WTC11 (cell line): ENCODE measurements around the gene HMCN1. TPM values are rescaled to one million over a fixed set of nuclear protein-coding genes. Genes with fewer than 3 reads are reported as not detected.
A peak's percentile ranks its signal among the peaks of the same experiment; 100 is the strongest.

Experiments
- ATAC-seq: fragments of 200-7000 bp; cut with Tn5 transposase; 2 replicates; pipeline ENCODE4 v1.10.0; 2021; ENCODE audit warnings: mild to moderate bottlenecking, moderate library complexity
- CTCF ChIA-PET: fragments of 300-600 bp; sonication (Branson Sonifier 250); formaldehyde crosslinking; loops from one replicate; lab custom pipeline; 2021; ENCODE audit warnings: antibody characterized with exemption; lab: Charles Lee
- POLR2A ChIA-PET: fragments of 350-600 bp; sonication (Branson Sonifier 250); formaldehyde crosslinking; loops from one replicate; lab custom pipeline; 2021; ENCODE audit warnings: antibody characterized with exemption; lab: Charles Lee
- DNase-seq: peaks from one replicate; pipeline ENCODE4 v3.0.0; 2021; ENCODE audit warnings: low spot score
- H3K27ac Mint-ChIP-seq: 2 replicates; pipeline ENCODE4 v1.8.0; 2021; ENCODE audit warnings: mixed read lengths
- H3K27me3 Mint-ChIP-seq: 2 replicates; pipeline ENCODE4 v1.8.0; 2021; ENCODE audit warnings: low read depth, mild to moderate bottlenecking, moderate library complexity, mixed read lengths
- H3K36me3 Mint-ChIP-seq: 2 replicates; pipeline ENCODE4 v1.8.0; 2021; ENCODE audit warnings: mixed read lengths
- H3K4me1 Mint-ChIP-seq: 2 replicates; pipeline ENCODE4 v1.8.0; 2022; ENCODE audit warnings: mixed read lengths
- H3K4me3 Mint-ChIP-seq: 2 replicates; pipeline ENCODE4 v1.8.0; 2021; ENCODE audit warnings: mild to moderate bottlenecking, moderate library complexity, mixed read lengths
- H3K9me3 Mint-ChIP-seq: 2 replicates; pipeline ENCODE4 v1.8.0; 2021; ENCODE audit warnings: mixed read lengths
- CREM ChIP-seq: sonication (generic); formaldehyde crosslinking; IDR thresholded peaks from 2 replicates; pipeline ENCODE4 v1.8.1; 2022; ENCODE audit warnings: mild to moderate bottlenecking, missing genetic modification reagents, moderate library complexity
- ESRRA ChIP-seq: sonication (generic); formaldehyde crosslinking; IDR thresholded peaks from 2 replicates; pipeline ENCODE4 v1.8.1; 2022; ENCODE audit warnings: mild to moderate bottlenecking, missing genetic modification reagents, borderline replicate concordance
- IRF2 ChIP-seq: sonication (generic); formaldehyde crosslinking; IDR thresholded peaks from 2 replicates; pipeline ENCODE4 v1.8.0; 2022; ENCODE audit warnings: low read depth, missing genetic modification reagents, borderline replicate concordance
- JUN ChIP-seq: sonication (generic); formaldehyde crosslinking; IDR thresholded peaks from 2 replicates; pipeline ENCODE4 v1.8.0; 2023; ENCODE audit warnings: mild to moderate bottlenecking, missing genetic modification reagents
- MYBL2 ChIP-seq: sonication (generic); formaldehyde crosslinking; IDR thresholded peaks from 2 replicates; pipeline ENCODE4 v1.8.1; 2023; ENCODE audit warnings: mild to moderate bottlenecking, moderate library complexity, missing genetic modification reagents
- ZNF263 ChIP-seq: sonication (generic); formaldehyde crosslinking; IDR thresholded peaks from 2 replicates; pipeline ENCODE4 v1.8.1; 2022; ENCODE audit warnings: low read depth, mild to moderate bottlenecking, moderate library complexity, missing genetic modification reagents
- ZNF317 ChIP-seq: sonication (generic); formaldehyde crosslinking; IDR thresholded peaks from 2 replicates; pipeline ENCODE4 v1.8.1; 2023; ENCODE audit warnings: low read depth, mild to moderate bottlenecking, moderate library complexity, missing genetic modification reagents, borderline replicate concordance
- ZNF396 ChIP-seq: fragments of 250-450 bp; sonication (Bioruptor Pico); IDR thresholded peaks from 2 replicates; pipeline ENCODE4 v1.8.0; 2021; ENCODE audit warnings: mild to moderate bottlenecking, moderate library complexity, borderline replicate concordance
- ZNF423 ChIP-seq: fragments of 250-450 bp; sonication (Bioruptor Pico); IDR thresholded peaks from 2 replicates; pipeline ENCODE4 v2.1.2; 2022; ENCODE audit warnings: mild to moderate bottlenecking, moderate library complexity
- ZNF671 ChIP-seq: fragments of 250-450 bp; sonication (Bioruptor Pico); IDR thresholded peaks from 2 replicates; pipeline ENCODE4 v1.8.0; 2021; ENCODE audit warnings: mild to moderate bottlenecking
- total RNA-seq: library from RNA; stranded (reverse); gene quantifications from 3 replicates; pipeline ENCODE4 v1.2.3, GENCODE V29; 2021
- TF ChIP-seq, protein P1 (sequence below): sonication (generic); formaldehyde crosslinking; conservative IDR thresholded peaks from 2 replicates; pipeline ENCODE4 v1.8.1; 2023; ENCODE audit warnings: mild to moderate bottlenecking, low read depth, missing genetic modification reagents, moderate library complexity
- TF ChIP-seq, protein P2 (sequence below): sonication (generic); formaldehyde crosslinking; IDR thresholded peaks from 2 replicates; pipeline ENCODE4 v1.8.0; 2022; ENCODE audit warnings: mild to moderate bottlenecking, missing genetic modification reagents
- TF ChIP-seq, protein P3 (sequence below): sonication (generic); formaldehyde crosslinking; IDR thresholded peaks from 2 replicates; pipeline ENCODE4 v1.8.1; 2023; ENCODE audit warnings: mild to moderate bottlenecking, missing genetic modification reagents, moderate library complexity
- TF ChIP-seq, protein P4 (sequence below): sonication (generic); formaldehyde crosslinking; IDR thresholded peaks from 2 replicates; pipeline ENCODE4 v1.8.1; 2022; ENCODE audit warnings: low read depth, missing genetic modification reagents, borderline replicate concordance
- TF ChIP-seq, protein P5 (sequence below): sonication (generic); formaldehyde crosslinking; IDR thresholded peaks from 2 replicates; pipeline ENCODE4 v1.8.0; 2022; ENCODE audit warnings: mild to moderate bottlenecking, missing genetic modification reagents

The HMCN1 gene
- total RNA-seq, 1 experiment from 2014 or later: 5.6 TPM

DNA sequence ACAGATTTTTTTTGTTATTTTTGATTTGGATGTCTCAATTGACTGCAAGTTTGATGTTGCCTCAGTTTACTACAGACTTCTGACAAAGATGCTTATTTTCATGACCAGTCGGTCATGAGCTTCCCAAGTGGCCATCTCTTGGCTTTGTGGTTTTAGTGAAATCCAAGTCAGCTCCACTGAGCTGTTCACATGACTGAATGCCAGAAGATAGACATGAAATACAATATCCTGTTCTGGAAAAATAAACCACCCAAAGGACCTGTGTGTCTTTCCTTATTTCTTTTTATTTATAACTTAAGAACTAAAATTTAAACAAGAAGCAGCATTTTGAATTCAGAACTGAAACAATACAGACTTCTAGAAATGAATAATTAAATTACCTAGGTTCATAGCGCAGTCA is 89.3 kb downstream of the HMCN1 start:
- H3K4me3 Mint-ChIP-seq: no peak overlapping the region
- DNase-seq: no peak
- POLR2A ChIA-PET: no interaction called here
- TF ChIP-seq, protein P1, sequence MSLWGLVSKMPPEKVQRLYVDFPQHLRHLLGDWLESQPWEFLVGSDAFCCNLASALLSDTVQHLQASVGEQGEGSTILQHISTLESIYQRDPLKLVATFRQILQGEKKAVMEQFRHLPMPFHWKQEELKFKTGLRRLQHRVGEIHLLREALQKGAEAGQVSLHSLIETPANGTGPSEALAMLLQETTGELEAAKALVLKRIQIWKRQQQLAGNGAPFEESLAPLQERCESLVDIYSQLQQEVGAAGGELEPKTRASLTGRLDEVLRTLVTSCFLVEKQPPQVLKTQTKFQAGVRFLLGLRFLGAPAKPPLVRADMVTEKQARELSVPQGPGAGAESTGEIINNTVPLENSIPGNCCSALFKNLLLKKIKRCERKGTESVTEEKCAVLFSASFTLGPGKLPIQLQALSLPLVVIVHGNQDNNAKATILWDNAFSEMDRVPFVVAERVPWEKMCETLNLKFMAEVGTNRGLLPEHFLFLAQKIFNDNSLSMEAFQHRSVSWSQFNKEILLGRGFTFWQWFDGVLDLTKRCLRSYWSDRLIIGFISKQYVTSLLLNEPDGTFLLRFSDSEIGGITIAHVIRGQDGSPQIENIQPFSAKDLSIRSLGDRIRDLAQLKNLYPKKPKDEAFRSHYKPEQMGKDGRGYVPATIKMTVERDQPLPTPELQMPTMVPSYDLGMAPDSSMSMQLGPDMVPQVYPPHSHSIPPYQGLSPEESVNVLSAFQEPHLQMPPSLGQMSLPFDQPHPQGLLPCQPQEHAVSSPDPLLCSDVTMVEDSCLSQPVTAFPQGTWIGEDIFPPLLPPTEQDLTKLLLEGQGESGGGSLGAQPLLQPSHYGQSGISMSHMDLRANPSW (CRISPR knock-in tag): no peak
- TF ChIP-seq, all 79 proteins: peak for 0
- Mint-ChIP-seq H3K27ac (peak overlapping the region; percentile 27; the same call in 1 of the 2 replicates), H3K27me3 (no peaks in the 10 kb centered on the region), H3K36me3 (peaks cover 3% of the 10 kb centered on the region; the same call in 1 of the 2 replicates), H3K9me3 (peaks cover 11% of the 10 kb centered on the region), H3K4me1 (peaks cover 8% of the 10 kb centered on the region)
- CTCF ChIA-PET: interaction anchor here (1.4 kb wide), 1 partner anchor 10 kb away, joined by 3 read pairs; no protein-coding TSS in a partner anchor
- ATAC-seq: no peak

DNA sequence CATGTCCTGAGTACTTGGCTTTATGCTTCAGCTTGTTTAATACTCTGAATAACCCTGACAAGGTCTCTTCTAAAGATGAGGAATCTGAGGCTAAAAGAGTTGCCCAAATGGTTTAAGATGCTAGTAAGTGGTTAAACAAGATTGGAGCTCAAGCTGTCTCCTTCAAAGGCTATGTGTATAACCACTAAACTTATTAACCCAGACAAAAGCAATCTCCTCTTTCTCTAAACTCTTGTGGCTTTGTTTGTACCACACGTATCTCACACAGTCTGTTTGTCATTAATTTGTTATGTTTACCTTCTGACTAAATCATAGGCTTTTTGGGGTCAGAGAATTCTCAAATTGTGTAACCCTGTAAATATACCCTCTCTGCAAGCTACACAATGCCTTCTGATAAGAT is 89.9 kb downstream of the HMCN1 start:
- Mint-ChIP-seq H3K9me3 (peaks cover 10% of the 10 kb centered on the region), H3K27ac (no peak overlapping the region; the same call in 1 of the 2 replicates), H3K4me3 (no peak overlapping the region), H3K4me1 (peaks cover 8% of the 10 kb centered on the region), H3K27me3 (no peaks in the 10 kb centered on the region)
- CTCF ChIA-PET: interaction anchor here (0.8 to 1.4 kb wide), 2 partner anchors 11 to 16 kb away, joined by 3 read pairs; no protein-coding TSS in a partner anchor
- POLR2A ChIA-PET: no interaction called here
- no peak for TF ChIP-seq ZNF671 (CRISPR knock-in tag)
- no peak for TF ChIP-seq CREM (CRISPR knock-in tag)
- no peak for TF ChIP-seq MYBL2
- no peak for TF ChIP-seq IRF2
- TF ChIP-seq ZNF317 (CRISPR knock-in tag): no peak
- TF ChIP-seq, all 79 proteins: peak for 0
- DNase-seq (no peak), ATAC-seq (no peak)
- peaks cover 3% of the 10 kb centered on the region; the same call in 1 of the 2 replicates for H3K36me3 Mint-ChIP-seq

DNA sequence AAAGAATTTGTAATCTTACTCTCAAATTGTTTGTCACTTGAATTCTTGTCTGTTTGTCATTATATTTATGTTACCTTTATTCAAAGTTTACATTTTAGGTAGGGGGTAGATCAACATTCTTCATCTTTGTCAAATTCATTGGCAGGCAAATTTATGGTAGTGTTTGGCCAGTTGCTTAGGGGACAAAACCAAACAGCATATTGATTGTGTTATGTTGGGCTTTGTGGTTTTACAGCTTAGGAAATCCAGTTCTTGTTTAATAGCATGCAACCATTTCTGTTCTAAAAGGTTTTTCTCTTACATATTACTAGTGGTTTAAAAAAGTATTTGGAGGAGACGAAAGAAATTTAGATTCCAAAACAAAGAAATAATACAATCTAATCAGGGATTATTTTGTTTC is 91.4 kb downstream of the HMCN1 start:
- ChIA-PET CTCF (no interaction called here), POLR2A (no interaction called here)
- no peak for TF ChIP-seq ZNF396 (CRISPR knock-in tag)
- TF ChIP-seq ESRRA (CRISPR knock-in tag): no peak
- no peak for TF ChIP-seq ZNF423 (CRISPR knock-in tag)
- TF ChIP-seq, protein P2, sequence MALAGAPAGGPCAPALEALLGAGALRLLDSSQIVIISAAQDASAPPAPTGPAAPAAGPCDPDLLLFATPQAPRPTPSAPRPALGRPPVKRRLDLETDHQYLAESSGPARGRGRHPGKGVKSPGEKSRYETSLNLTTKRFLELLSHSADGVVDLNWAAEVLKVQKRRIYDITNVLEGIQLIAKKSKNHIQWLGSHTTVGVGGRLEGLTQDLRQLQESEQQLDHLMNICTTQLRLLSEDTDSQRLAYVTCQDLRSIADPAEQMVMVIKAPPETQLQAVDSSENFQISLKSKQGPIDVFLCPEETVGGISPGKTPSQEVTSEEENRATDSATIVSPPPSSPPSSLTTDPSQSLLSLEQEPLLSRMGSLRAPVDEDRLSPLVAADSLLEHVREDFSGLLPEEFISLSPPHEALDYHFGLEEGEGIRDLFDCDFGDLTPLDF (CRISPR knock-in tag): no peak
- TF ChIP-seq JUN (CRISPR knock-in tag): no peak
- TF ChIP-seq, protein P3, sequence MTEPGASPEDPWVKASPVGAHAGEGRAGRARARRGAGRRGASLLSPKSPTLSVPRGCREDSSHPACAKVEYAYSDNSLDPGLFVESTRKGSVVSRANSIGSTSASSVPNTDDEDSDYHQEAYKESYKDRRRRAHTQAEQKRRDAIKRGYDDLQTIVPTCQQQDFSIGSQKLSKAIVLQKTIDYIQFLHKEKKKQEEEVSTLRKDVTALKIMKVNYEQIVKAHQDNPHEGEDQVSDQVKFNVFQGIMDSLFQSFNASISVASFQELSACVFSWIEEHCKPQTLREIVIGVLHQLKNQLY (CRISPR knock-in tag): no peak
- TF ChIP-seq ZNF263 (CRISPR knock-in tag): no peak
- TF ChIP-seq, protein P4, sequence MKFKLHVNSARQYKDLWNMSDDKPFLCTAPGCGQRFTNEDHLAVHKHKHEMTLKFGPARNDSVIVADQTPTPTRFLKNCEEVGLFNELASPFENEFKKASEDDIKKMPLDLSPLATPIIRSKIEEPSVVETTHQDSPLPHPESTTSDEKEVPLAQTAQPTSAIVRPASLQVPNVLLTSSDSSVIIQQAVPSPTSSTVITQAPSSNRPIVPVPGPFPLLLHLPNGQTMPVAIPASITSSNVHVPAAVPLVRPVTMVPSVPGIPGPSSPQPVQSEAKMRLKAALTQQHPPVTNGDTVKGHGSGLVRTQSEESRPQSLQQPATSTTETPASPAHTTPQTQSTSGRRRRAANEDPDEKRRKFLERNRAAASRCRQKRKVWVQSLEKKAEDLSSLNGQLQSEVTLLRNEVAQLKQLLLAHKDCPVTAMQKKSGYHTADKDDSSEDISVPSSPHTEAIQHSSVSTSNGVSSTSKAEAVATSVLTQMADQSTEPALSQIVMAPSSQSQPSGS (CRISPR knock-in tag): no peak
- TF ChIP-seq, protein P5, sequence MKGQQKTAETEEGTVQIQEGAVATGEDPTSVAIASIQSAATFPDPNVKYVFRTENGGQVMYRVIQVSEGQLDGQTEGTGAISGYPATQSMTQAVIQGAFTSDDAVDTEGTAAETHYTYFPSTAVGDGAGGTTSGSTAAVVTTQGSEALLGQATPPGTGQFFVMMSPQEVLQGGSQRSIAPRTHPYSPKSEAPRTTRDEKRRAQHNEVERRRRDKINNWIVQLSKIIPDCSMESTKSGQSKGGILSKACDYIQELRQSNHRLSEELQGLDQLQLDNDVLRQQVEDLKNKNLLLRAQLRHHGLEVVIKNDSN (CRISPR knock-in tag): no peak

More for the DNA sequence above, 91.4 kb downstream of the HMCN1 start:
- Mint-ChIP-seq H3K27ac (no peak overlapping the region), H3K4me1 (peaks cover 5% of the 10 kb centered on the region), H3K9me3 (peaks cover 19% of the 10 kb centered on the region), H3K36me3 (0 out of 2 replicates have a peak, but pooled peaks cover 8% of the 10 kb centered on the region), H3K4me3 (no peak overlapping the region), H3K27me3 (no peaks in the 10 kb centered on the region)
- ATAC-seq (no peak), DNase-seq (no peak)
